HPDE6-E6E7 (cell line): ENCODE measurements around the gene NET1.
A peak's percentile ranks its signal among the peaks of the same experiment; 100 is the strongest.

Experiments used
- DNase-seq: peaks from one replicate; pipeline ENCODE4 v3.0.0; 2011; ENCODE audit warnings: missing footprints; ENCODE audit errors: extremely low spot score

NET1 gene

GRCh38 chr10:5481121-5481520 lies 68.8 kb downstream of the NET1 start:
- no peak for DNase-seq

DNA sequence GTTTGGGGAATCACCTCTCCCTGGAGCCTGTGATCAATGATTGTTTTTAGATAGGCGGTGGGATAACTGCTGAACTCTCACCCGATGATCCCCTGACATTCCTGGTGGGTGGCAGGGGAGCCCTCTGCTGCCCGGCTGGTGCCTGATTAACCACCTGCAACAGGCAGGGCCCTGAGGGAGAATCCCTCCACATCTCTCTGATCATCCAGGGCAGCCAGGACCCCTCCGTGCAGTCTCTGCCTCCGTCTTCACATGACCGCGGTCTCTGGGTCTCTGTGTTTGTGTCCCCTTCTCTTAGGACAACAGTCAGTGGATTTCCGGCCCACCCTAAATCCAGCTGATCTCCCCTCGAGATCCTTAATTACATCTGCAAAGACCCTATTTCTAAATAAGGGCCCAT lies 69.7 kb downstream of the NET1 start:
- no peak for DNase-seq

- peak; percentile 40 for DNase-seq
Measured at GRCh38 chr10:5484205-5484604, 71.8 kb downstream of the NET1 start.

DNA sequence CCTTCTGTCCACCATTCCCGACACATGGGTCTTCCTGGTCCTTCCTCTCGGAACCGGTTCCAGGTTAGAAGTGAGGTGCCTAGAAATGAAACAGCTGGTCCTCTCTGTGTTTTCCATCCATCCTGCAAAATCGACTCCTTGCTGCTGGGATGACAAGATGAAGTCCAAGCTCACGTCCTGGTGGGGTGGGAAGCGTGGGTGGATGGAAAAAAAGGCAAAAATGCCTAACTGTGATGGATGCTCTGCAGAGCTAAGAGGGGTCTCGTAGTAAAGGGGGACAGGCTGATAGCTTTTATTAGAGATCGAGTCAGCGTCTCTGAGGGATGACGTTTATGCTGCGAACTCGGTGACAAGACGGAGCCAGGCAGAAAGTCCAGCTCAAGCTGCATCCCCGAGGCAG lies 72.9 kb downstream of the NET1 start:
- no peak for DNase-seq

DNA sequence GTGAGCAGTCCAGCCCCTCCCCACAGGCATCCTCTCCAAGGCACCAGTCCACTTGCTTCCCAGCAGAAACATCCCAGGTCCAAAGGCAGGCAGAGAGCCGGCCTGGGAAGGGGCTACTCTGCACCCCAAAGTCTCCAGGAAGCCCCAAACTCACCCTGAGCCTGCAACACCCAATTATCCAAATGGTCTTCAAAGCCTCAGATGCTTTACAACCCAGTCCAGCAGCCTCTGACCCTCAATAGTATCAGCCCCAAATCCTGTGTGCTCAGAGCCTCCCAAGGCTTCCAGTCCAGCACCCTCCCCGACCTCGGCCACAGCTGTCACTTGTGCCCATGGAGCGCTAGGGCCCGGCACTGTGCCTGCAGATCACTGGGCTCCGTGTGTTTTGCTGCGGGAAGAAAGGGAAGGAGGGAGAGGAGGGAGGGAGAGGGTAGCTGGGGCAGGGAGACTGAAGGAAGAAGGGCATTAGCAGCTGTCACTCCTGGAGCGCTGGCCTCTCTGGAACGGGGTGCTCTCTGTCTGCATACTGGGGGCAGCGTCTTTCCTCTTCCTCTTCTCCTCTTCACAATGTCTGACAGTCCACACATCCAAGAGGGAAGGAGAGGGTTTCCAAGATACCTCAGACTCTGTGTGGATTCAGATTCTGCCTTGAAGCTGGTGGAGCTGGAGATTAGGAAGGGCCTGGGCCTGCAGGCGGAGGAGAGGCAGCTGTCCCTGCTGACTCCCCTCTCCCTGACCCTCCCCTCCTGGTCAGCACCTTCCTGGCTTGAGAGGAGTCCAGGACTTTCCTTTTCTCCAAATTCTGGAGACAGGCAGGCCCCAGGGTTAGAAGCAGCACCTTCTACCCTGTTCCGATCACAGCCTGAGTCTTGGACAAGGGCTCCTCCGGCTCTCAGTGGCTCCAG lies 73.8 kb downstream of the NET1 start:
- no peak for DNase-seq

DNA sequence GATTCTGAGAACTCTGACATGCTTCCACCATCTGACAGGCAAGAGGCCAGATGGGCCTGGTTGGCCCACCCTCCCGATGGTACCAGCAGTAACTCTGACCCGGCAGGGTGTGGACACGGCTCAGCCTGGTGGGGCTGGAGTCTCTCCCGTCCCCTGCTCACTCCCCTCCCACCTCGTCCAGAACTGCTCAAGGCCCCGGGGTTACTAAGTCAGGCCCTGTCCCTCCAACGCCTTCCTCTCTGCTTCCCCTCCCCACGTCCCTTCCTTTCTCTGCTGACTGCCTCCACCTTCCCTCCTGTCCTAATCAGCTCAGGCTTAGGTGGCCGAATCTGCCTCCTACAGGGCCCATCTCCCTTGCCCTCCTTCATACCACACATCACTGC lies 74.5 kb downstream of the NET1 start:
- no peak for DNase-seq

DNA sequence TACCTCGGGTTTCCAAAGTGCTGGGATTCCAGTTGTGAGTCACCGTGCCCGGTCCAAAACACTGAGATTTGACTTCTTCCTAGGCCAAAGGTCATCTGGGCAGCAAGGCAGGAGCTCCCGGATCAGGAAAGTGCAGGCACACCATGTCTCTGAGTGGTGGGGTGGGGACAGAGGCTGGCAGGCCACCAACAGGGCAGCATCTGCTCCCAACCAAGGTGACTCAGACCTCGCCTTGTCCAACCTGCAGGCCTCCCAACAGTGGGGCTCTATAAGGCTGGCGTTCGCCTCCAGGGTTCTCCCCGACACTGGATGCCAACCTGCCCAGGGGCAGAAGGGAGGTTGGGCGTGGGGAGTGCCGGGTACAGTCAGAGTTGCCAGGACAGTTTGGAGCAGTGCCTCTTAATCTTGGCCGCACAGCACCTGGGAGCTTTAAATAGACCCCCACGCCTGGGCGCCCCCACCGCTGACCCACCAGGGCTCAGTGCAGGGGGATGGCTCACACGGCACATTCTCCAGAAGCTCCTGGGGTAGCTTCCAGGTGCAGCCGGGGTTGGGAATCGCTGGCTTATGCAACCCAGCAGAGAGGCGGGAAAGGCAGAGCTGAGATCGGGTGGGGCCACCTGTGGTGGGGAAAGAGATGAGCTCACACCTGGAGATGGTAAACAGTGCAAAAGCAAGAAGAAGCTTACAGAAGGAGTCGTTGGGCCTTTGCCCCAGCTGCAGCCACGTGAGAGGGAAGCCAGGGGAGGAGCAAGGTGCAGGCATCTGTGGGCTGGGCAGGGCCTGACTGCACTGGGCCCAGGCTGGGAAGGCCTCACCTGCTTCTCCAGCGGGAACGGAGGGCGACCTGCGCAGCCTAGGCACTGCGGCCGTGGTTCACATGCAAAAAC lies 76.2 kb downstream of the NET1 start:
- peak; percentile 54 for DNase-seq

DNA sequence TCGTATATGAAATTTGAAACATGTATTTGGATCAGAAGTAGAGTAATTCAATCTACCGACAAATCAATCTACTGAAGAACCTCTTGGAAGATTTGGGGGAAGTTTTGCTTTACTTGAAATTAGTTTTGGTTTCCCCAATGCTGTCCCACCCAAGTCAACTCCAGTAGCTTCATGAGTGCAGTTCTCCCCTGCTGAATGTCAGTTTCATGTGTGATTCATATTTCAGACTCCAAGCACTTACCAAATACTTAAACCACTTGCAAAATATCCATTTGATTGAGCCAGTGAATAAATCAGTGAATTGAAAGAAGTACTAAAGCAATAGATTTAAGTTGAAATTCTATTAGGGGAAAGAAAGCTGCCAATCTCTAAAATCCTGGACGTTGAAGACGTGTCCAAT lies 77.7 kb downstream of the NET1 start:
- no peak for DNase-seq

GRCh38 chr10:5490698-5491464 lies 78.5 kb downstream of the NET1 start:
- DNase-seq: no peak

- no peak for DNase-seq
Measured at GRCh38 chr10:5491477-5491876, 79.1 kb downstream of the NET1 start.

DNA sequence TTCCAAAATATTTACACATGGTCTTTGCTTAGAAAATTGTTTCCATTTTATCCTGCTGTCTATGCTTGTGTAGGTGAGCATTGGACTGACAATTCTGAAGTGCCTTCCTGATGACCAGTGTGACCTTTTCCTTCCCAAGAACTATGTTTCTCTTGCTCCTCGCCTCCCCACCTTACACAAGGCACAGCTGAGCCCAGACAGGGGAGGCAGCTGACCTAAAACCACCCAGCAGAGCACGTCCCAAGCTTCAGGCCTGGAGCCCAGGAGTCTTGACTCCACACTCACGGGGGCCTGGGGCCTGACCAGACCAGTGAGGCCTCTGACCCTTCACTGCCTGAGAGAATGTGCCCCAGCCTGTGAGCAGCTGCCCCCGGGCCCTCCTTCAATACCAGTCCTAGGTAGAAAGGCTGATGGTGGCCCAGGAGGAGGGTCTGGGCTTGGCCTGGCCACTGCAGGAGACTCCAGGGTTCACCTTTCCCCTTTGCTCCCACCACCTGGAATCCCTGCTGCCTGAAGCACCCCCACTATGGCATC lies 80.0 kb downstream of the NET1 start:
- DNase-seq: no peak

GRCh38 chr10:5492929-5493576 lies 80.7 kb downstream of the NET1 start:
- no peak for DNase-seq

- no peak for DNase-seq
Measured at GRCh38 chr10:5493691-5494090, 81.3 kb downstream of the NET1 start.

DNA sequence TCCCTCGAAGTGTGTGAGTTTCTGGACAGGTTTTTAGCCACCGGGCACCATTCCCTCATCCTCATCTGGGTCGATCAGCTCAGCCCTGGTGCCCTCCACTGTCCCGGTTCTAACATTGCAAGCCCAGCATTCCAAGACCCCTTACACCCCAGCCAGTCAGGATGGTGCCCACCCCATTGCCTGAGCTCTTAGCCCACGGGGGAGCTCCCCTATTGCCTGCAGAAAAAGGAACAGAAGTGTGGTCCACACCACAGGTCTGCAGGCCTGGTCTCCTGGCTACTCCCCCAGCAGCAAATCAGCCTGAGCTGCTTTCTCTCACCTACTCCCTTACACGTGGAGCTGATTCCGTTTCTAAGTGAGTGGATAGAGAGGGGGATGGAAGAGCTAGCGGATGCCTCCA lies 82.3 kb downstream of the NET1 start:
- no peak for DNase-seq

DNA sequence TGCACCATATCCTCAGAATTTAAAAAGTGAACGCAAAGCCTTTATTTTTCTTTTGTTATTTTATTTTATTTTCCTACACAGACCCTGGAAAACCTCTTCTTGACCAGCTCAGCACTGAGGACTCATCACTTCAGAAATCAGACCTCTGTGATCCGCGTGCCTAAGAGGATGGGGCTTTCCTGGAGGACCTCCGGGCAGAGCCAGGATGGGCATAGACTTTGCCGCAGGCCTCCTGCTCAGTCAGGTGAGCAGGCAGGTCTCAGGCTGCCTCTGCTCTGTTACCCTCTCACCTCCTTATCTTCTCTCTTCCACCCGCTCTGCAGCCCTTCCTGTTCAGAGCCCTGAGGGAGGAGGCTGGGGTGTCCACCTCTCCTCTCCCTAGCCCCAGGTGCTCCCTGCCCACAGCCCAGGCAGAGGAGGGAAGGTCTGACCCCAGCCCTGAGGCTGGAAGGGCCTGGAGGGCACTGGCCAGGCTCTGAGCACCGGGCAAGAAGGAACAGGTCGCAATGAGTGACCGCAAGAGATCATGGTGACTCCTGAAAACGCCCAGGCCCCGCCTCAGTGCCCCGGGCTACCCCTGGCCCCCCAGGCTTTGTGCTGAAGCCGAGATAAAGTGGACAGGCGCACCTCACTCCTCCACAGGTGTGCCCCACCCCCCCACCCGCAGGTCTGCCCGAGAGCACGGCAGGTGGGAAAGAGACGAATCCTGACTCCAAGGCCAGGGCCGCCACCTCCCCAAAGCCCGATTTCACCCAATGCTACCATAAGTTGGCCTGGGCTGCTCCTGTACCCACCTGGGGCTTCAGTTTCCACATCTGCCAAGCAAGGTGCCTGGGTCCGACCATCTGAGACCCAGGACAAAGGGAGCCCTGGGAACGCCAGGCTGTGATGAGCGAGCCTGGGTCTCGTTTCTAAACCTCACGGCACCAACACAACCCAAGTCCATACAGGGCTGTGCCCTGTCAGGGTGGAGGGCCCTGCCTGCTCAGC lies 84.2 kb downstream of the NET1 start:
- no peak for DNase-seq

- no peak for DNase-seq
Measured at GRCh38 chr10:5497289-5497688, 84.9 kb downstream of the NET1 start.

- DNase-seq: no peak
Measured at GRCh38 chr10:5497948-5498730, 85.8 kb downstream of the NET1 start.

- no peak for DNase-seq
Measured at GRCh38 chr10:5498791-5499492, 86.6 kb downstream of the NET1 start.
